HL-60/S4 treated with retinoic acid at 250 ng/mL for 4 days and 3 days (cell line): ENCODE results near the gene ARAP2.

ENCODE experiments used
- in situ Hi-C: fragments of 300-500 bp; cut with MboI; formaldehyde crosslinking; loops from 2 replicates; pipeline ENCODE4 v1.7.0; 2022; ENCODE audit warnings: low sequenced_read_pairs

Gene ARAP2, protein sequence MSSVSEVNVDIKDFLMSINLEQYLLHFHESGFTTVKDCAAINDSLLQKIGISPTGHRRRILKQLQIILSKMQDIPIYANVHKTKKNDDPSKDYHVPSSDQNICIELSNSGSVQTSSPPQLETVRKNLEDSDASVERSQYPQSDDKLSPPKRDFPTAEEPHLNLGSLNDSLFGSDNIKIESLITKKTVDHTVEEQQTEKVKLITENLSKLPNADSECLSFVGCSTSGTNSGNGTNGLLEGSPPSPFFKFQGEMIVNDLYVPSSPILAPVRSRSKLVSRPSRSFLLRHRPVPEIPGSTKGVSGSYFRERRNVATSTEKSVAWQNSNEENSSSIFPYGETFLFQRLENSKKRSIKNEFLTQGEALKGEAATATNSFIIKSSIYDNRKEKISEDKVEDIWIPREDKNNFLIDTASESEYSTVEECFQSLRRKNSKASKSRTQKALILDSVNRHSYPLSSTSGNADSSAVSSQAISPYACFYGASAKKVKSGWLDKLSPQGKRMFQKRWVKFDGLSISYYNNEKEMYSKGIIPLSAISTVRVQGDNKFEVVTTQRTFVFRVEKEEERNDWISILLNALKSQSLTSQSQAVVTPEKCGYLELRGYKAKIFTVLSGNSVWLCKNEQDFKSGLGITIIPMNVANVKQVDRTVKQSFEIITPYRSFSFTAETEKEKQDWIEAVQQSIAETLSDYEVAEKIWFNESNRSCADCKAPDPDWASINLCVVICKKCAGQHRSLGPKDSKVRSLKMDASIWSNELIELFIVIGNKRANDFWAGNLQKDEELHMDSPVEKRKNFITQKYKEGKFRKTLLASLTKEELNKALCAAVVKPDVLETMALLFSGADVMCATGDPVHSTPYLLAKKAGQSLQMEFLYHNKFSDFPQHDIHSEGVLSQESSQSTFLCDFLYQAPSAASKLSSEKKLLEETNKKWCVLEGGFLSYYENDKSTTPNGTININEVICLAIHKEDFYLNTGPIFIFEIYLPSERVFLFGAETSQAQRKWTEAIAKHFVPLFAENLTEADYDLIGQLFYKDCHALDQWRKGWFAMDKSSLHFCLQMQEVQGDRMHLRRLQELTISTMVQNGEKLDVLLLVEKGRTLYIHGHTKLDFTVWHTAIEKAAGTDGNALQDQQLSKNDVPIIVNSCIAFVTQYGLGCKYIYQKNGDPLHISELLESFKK (N-terminal part only)

DNA sequence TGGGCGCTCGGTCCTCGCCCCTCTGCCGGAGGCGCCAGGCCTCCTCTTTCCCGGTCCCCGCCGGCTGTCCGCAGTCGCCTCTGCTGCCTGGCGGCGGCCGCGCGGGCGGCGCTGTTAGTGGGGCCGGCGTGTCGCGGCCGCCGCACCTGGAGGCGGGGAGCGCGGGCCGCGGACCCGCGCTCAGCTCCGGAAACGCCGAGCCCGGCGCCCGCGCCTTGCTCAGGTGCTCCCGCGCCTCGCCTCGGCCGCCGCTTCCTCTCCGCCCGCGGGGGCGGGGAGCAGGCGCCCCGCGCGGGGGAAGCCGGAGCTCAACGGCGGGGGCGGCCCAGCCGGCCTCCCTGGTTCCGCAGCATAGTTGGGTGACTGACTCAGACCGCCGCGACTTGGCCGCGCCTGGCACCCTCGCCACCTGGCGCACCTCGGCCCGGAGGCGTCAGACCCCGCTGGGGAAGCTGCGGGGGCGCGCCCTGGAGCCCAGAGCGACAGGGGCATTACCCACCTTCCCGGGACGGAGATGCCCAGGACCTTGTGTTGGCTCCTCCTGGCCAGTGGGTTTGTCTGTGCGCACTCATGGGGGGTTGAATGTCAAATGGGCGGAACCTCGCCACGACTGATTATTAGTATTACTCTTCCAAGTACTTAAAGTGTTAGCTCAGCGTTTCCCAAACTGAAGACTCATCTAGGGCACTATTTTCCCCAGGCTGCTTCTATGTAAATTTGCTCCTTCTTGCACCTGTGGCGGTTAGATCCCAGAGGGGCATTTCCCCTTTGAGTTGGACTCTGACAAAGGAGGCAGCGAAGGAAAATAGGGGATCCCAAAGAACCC is at the start of gene ARAP2:
ARAP2 (minus strand) TSS at position 258 of the 826 bp plus-strand sequence. CDS start 15,028 bp downstream, outside the sequence.
- in situ Hi-C loops, result no loop called here

DNA sequence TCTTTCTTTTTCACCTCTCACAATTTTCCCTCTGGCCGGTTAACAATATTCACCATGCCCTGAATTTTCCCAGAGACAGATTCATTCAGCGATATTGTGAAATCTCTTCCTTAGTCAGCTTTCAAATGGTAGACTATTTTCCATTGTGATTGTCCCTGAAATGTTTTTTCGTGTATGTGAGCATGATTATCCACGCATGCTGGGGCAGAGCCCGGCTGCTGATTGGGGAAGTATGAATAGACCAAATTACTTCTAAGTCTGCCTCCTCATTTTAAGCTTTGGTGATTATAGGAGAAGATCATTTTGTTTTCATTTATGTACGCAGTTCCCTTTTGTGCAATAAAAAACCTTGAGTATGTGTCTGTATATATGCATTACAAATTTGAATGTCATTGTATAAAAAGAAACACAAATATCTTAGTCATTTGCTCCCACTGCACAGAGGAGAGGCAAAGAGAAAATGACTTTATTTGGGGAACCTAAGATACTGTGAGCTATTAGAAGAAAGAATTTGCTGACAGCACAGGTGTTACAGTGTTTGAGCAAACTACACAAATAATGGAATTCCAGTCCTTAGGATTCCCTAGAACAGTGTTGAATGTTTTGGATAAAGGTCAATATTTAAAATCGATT is 48.4 kb upstream of the ARAP2 start:
- in situ Hi-C loops, result no loop called here

GRCh38 chr4:36290641-36291040 is 46.3 kb upstream of the ARAP2 start:
- in situ Hi-C loops, result no loop called here

DNA sequence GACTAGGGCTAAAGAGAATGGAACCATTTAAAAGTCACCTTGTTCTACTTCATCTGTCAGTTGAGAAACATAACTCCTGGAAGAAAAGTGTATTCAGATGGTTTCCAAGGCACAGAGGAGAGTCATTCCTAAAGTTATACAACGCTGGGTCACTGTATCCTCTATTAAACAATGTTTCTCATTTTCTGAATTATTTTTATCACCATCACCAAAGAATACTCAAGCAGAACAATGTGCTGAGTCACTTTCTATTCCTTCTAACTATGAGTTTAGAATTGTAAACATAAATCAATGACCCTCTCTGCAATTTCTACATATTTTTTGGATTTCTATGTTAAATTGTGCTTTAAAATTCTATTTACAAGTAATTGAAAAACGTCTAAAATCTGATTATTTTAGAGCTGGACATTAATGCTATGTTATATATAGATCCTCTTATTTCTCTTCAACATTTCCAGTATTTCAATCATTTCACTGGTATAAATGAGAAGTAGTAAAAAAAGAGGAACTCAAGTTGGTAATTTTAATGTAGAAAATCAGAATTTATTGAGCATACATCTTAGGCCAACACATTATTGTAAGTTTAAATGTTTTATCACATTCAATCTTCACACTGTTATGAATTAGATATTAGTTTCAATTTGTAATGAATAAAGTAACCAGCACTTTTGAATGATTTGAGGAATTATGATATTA is 44.6 kb upstream of the ARAP2 start:
- in situ Hi-C loops, result no loop called here

DNA sequence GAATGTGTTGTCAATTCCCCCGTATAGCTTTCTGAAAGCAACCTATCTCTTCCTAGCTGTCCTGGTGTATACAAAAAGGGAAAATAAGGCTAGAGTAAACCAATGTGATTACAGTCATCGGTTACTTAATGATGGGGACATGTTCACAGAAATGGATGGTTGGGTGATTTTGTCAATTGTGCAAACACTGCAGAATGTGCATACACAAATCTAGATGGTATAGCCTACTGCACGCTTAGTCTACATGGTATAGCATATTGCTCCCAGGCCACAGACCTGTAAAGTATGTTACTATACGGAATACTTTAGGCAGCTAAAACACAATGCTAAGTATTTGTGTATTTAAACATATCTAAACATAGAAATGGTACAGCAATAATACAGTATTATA is 42.2 kb upstream of the ARAP2 start:
- in situ Hi-C loops, result no loop called here

DNA sequence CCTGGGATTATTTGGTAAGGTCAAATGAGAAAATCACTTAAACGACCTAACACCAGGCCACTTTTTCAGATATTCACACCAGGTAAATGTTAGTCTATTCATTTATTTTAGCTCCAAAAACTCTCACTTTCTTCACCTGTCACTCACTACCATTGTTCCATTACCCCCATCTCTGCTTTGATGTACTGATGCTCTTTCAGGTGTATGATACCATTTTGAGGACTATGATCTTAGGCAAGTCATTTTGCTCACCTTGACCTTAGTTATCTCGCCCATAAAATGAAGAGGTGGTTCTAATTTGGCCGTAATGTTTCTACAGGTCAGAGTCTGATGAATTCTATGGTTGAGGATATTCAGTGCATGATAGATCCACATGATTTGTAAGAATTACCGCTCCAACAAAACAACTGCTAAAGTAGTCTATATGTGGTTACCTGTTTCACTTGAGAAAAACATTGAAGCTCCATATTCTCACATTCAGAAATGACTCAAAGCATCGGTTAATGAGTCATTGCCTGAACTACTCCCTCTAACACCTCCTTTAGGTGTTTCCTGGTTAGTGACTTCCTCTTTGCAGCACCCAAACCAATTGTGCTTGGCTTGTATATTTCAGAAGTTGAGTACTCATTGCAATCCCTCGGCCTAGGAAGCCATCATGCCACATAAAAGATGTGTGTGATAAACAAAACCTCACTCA is 41.6 kb upstream of the ARAP2 start:
- in situ Hi-C loops, result no loop called here

- in situ Hi-C loops, result no loop called here
Measured at GRCh38 chr4:36283912-36284465, 39.7 kb upstream of the ARAP2 start.

GRCh38 chr4:36282503-36283030 is 38.3 kb upstream of the ARAP2 start:
- in situ Hi-C loops, result no loop called here

DNA sequence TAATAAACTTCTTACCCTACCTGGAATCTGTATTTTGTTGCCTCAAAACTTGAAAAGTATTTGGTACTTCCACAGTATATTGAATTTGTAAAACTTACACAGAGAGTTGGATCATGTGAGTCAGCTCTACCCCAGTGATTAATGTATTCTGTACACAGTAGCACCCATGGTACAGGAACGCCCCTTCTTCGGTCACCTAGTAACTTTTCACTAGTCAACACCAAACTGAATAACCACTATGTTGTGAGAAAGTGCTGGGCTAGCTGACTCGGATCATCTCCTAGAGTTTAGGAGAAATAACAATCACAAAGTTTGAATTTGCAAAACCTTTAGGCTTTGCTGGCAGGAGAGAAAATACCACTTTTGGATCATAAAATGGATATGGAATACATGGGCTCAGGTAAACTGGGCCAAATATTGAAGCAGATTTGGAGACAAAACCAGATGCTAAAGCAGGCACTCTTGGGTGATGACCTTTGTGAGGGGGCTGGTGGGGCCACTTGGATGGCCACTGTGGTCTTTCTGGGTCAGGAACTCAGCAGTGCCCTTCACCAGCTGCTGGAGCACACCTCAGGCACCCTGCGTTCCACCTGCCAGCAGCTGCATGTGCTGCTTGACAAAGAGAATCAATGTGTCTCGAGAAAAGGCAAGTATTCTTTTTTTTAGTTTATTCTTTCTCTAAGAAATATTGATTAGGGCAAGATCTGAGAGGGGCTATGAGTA is 37.2 kb upstream of the ARAP2 start, which contains the start of gene DTHD1:
DTHD1 (plus strand) TSS at position 233 of the 723 bp plus-strand sequence; CDS start at position 376, 143 bp downstream.
- in situ Hi-C loops, result no loop called here

DNA sequence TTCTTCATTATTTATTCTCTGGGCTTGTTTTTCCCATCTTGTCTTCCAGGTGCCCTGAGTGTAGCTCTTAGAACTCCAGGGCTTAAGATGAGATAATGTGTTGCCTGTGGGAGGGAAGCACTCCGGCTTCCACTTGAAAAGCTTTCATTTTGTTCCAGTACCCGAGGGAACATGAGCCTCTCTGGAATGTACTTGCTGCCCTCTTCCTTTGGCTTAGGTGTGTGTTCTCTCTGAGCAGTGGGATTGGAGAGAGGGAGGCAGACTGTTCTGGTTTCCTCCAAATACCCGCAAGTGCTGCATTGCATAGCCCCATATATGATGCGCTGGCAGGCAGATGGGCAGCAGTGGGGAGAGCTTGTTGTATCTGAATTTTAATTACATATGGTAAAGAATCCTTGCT is 36.2 kb upstream of the ARAP2 start:
- in situ Hi-C loops, result no loop called here

DNA sequence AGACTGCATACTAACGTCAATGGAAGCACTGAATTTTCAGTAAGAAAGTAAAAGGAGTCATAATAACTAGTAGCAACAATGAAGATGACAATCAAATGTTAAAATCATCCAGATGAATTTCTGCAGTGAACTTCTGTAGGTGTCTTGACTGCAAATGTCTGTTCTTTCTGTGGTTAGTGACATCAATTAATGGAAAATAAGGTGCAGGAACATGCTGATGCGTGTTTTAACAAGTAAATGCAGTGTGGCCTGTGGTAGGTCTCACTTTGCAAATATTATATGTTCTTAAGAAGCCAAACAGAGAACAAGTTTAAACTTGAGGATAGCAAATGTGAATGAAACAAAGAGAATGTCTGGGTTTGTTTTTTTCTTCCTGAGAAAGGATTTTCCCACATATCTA is 34.5 kb upstream of the ARAP2 start:
- in situ Hi-C loops, result no loop called here

DNA sequence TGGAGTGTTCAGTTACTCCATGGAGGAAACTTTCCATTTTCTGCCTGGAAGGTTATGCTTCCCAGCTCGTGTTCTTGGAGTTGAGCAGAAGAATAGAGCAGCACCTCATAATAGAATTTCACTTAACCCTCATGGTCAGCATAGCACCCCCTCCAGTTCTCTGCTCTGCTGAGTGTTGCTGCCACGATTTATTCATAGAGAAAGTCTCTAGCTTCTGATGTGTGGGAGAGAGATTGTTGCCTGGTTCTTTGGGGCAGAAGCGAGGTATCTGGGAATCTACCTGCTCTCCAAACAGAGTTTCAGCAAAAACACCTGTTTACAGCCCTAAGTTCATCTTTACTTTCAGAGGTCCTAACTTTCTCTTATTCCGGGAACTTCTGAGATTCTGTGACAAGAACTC is 33.2 kb upstream of the ARAP2 start:
- in situ Hi-C loops, result no loop called here

DNA sequence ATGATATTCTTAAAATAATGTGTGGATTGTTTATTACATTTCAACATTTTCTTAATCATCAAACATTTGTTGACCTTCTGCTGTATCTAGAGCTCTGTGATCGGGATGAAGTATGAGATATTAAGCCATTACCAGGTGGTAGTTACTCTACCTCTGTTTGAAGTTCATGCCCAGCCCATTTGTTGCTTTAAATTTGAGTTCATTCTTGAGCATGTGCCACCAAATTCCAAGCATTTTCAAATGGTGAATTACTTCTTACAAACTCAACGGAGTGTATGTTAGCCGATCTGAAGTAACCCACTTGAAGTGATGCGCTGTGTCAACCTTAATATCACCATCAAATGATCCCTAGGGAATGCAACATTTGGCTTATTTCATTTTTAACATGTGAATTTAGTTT is 29.8 kb upstream of the ARAP2 start:
- in situ Hi-C loops, result no loop called here

DNA sequence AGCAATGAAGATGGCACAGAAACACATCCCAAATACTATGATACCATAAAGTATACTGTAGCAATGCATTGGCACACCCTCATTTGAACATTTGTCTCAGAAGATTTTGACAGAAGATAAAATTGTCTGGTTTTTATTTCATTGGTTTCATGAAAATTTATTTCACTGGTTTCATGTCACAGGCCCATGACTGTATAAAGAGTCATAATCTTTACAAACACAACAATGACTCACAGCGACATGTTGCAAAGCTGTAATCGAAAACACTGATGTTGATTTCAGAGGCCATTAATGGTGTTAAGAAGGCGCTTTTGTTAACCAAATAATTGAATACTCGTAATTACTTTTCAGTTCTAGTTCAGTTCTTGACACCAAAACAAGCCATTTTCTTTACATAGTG is 29.0 kb upstream of the ARAP2 start:
- in situ Hi-C loops, result no loop called here

GRCh38 chr4:36269533-36270173 is 25.3 kb upstream of the ARAP2 start:
- in situ Hi-C loops, result no loop called here

GRCh38 chr4:36269101-36269500 is 24.8 kb upstream of the ARAP2 start:
- in situ Hi-C loops, result no loop called here
